HG03280 (cell line): ENCODE measurements around the gene PSMB1.
A peak's percentile ranks its signal among the peaks of the same experiment; 100 is the strongest.
"Not testable (repeated sequence)": the region's sequence is repeated elsewhere in the genome, so short reads cannot be mapped to it uniquely, and the experiment has no call there.

Source experiments
- ATAC-seq: cut with Tn5 transposase; IDR thresholded peaks from one replicate; pipeline ENCODE4 v1.9.1; 2021; ENCODE audit warnings: mild to moderate bottlenecking, moderate library complexity; ENCODE audit not compliant: unreplicated experiment

The PSMB1 gene

DNA sequence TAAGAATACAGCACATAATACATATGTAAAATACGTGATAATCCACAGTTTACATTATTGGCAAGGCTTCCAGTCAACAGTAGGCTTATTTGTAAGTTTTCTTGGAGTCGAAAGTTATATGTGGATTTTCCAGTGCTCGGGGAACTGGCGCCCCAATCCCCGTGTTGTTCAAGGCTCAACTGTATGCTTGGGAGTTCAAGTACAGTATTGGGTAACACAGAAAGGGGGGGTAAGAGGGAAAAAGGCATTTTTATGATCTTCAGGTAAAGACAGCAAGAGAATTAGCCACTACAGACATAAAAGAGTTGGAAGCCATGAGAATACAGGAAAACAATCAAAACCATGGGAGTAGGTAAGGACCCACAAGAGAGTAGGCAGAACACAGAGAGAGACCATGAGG is 16.4 kb downstream of the PSMB1 start:
- ATAC-seq, result no peak

DNA sequence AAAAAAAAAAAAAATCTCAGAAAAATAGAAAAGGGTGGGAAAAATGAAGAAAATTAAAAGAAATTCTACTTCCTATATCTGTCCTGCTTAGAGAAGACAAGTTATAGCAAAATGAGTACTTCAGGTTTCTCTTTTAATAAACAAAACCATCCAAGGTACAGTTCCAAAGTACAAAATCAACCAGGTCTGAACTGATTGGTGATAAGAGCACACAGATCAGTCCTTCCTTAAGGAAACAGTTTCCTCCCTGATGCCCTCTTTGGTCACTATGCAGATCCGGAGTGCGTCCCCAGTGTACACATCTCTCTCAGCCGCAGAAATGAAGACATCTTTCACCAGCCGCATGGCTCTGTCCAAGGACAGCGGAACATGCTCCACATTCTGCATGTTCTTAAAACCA is 18.1 kb downstream of the PSMB1 start:
- ATAC-seq, result no peak

DNA sequence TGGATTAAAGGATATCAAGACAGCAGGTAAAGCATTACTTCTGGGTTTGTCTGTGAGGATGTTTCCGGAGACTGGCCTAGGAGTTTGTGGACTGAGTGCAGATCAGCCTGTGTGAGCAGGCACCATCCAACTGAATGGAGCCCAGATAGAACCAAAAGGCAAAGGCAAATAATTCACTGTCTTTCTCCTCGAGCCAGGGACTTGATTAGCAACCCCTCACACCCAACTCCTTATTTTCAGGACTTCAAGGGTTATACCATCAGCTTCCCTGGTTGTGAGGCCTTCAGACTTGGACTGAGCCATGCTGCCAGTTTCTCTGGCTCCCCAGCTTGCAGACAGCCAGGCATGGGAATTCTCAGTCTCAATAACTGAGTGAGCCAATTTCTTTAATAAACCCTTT is 19.3 kb downstream of the PSMB1 start:
- no peak for ATAC-seq

DNA sequence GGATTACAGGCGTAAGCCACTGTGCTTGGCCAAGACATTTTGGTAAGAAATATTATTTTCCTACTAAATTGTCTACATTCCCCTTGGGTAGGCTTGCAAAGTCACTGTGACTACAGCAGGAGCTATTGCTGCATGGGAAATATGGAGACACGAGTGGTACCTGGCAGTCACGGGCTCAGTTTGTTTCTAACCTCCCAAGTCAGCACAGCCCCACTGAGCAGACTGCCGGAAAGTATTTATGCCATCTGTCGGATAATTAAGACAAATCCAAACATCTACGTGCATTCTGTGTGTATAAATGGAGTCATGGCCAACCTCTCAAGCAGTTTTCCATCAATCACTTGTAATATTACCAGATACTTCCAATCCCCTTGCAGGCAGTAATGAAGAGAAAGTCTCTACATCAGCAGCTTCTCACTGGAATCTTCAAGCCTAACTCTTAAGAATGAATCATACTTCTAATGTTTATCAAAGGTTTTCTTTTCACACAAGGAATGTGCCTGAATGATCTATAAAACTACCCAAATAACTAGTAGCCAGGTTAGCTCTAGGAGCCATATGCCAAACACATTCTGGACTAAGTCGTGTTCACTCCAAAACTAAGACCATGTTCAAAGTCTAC is 20.1 kb downstream of the PSMB1 start:
- ATAC-seq, result no peak

DNA sequence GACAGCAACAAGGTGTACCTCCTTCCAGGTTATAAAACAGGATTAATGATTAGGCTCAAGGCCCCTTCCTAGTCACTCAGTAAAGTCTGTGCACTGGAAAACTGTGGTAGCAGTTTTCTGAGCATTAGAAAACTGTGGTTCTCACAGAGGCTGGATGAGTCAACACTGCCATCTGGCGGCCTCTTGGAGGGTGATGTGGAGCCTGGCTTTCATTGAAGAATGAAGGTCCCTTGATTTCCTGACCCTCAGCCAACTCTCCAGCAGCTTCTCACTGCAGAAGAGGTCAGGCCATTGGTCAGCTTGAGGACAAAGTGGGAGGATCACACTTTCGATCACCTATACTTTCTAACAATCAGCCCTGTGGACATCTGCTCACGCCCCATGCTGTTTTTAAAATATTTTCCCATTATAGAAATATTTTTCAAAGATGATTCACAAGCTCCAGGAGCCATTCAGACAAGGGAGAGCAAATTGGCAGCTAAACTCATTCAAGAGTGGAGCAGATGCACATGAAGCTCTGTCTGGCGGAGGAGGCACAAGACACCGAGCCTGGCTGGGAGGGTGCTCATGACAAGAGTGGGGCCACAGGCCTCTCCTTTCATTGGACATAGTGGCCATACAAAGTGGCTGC is 23.2 kb downstream of the PSMB1 start:
- ATAC-seq, result no peak

DNA sequence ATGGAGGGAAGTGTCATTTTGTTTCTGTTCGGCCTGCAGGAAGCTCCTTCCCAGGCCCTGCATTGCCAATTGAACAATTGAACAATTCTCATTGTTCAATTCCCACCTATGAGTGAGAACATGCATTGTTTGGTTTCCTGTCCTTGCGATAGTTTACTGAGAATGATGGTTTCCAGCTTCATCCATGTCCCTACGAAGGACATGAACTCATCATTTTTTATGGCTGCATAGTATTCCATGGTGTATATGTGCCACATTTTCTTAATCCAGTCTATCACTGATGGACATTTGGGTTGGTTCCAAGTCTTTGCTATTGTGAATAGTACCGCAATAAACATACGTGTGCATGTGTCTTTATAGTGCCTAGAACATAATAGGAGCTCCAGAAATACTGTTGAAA is 25.1 kb downstream of the PSMB1 start:
- not testable (repeated sequence) for ATAC-seq

DNA sequence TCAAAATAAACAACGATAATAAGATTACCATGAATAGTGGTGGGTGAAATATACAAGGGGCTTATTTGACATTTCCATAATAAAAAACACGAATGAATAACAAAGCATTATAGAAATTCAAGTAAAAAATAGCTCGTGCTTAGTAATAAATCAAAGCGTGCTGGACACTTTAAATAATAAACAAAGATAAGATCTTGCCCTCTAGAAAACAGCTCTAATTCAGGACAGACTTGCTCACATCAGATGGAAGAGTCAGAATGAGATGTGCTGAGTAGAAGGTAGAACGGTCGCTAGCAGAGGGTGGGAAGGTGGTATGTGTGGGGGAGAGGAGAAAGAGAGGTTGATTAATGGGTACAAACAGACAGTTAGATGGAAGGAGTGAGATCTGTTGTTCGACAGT is 27.3 kb downstream of the PSMB1 start:
- no peak for ATAC-seq

DNA sequence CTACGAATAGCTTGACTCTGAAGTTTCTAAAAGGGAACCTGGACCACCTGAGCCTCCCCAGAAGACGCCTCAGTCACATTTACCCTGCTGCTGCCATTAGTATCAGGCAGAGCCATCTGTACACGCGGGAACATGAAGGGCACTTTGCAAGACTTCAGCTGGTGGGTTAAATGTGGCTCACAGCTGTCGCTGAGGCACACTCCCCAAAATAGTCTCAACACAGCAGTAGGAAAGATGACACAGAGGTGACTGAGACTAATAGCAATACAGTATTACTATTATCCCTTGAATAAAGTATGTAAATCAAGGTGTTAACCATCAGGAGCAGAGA is 29.0 kb downstream of the PSMB1 start:
- ATAC-seq, result no peak

DNA sequence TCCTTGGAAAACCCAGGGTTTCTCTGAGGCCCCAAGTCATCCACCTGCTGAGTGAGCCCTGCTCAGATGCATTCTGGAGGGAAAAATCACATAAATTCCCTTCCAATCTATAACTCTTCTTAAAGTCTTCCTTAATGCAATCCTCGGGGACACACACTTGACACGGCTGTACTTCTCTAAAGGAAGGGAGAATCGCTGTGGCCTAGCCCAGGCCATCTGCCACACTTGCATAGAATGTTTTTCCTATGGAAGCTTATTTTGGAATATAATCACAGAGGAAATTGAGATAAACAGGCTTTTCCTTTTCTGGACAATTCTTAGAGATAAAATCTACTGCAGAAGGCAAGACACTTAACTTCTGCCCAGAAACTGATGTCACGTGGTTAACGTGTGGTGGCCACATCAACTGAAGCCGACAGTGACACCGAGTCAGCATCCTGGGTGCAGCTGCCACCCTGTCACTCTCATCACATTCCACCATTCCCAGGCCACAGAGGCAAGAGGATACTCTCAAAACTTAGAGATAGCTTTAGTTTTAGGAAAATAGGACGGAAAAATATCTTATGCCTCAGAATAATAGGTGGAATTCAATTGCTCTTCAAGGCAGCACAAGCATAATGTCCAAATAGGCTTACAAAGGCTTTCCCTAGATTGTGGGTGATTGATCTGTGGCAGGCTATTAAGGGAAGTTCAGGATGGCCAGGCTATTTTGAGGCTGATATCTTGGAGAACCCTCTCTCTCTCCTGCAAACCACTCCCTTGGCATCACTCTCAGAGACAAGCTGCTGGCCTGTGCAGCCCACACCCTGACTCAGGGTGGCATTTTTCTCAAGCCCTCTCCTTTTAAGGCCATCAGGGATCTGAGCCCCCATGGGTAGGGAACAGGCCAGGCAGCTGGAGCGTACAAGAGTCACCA is 29.6 kb downstream of the PSMB1 start:
- no peak for ATAC-seq

DNA sequence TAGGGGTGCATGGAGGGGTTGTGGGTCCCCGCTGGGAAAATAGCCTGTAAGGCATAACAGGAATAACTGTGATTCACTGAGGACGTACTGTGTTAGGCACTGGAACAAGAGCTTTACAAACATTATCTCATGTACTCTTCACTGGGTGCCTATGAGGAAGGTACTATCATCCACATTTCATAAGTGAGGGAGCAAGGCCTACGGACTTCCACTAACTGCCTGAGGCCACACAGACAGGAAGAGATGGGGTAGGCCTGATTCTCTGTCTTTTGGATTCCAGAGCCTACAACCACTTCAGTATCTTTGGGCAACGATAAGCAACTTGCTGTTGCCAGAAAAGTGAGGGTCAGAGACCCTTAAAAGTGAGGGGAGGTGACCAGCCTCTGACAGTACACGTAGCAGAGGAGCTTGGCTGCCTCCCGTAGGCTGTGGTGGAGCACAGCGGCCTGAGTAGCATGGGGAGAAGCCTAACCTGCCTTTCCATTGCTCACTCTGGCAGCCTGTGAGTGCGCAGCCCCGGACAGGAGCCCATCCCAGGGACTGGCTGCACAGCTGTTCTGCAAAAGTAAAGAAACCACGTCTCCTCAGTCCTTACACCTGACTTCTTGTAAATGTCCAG is 30.4 kb downstream of the PSMB1 start:
- no peak for ATAC-seq

DNA sequence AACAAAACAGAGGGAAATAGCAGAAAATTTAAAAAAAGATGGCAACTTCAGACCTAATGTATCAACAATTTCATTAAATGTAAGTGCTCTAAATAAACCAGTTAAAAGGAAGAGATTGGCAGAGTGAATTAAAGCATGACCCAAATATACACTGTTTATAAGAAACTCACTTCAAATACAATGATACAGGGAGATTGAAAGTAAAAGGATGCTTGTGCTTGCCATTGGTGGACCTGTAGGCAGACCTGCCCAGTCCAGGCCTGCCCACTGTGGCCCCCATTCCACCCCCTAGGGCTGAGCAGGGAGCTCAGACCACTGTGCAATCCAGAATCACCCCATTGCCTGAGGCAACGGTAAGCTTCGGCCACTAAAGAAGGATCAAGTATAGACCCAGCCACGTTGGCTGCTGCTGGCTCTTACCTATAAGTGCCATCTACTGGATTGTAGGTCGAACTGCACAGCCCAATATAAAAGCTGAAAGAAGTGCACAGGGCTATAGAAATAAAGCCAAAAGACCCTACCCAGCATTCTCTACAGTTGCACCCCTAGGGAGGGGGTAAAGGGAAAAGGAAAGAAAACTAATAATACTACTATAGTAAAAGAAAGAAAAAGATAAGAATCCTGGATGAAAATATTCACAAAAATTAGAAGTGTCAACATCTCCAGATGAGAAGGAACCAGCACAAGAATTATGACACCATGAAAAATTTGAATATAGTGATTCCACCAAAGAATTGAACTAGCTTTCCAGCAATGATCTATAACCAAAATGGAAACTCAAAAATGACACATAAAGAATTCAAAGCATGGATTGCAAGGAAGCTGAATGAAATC is 36.1 kb downstream of the PSMB1 start:
- ATAC-seq, result peak; percentile 95

DNA sequence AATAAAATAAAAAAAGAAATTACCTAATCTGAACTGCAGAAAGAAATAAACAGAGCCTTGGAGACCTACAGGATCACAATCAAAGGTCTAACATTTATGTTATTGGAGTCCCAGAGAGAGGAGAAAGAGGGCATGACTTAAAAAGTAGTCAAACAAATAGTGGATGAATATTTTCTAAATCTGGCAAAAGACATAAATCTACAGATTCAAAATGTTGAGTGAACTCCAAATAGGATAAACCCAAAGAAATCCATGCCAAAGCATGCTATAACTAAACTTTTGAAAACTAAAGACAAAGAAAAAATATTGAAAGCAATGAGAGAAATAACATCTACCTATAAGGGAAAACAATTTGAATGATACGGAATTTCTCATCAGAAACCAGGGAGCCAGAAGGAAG is 38.2 kb downstream of the PSMB1 start:
- ATAC-seq, result no peak

DNA sequence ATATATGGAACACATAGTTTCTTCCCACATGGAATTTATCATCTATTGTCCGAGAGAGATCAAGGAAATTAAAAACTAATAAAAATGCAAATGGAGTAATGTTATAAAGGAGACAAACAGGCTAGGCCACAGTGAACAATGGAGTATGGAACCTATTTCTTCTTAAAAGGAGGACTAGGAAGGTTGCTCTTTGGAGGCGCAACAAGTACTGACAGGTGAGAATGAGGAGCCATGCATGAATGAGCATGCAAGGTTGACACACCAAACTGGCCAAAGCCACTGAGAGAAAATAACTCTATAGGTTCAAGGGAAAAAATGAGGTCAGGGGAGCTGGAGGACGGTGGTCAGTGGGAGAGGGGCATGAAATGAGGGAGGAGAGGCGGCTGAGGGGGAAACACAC is 40.9 kb downstream of the PSMB1 start:
- ATAC-seq, result no peak

DNA sequence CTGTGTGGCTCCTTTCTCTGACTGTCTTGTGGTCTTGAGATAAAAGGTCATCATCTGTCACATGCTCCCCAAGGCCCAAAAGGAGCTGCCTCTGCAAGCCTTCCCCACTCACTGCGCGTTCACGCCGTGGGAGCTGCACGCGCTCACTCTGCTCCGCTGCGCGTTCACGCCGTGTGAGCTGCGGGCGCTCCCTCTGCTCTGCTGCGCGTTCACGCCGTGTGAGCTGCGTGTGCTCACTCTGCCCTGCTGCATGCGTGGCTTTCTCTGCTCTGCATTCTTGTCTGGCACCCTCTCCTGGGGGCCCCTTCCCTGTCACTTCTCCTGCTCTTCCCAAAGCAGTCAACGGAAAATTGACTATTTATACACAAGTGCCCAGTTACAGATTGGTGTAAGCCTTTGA is 42.5 kb downstream of the PSMB1 start:
- ATAC-seq, result no peak

DNA sequence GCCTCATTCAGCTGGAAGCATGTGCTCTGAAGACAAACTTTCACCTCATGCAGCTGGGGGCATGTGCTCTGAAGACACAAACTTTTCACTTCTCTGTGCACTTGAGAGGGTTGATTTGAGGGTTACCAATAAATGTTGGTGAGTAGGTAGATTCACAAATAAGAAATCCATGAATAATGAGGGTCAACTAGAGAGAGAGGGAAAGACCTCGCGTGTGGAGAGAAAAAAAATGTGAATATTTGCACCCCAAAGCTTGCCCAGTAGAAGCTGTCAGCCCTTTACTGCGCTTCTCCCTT is 43.4 kb downstream of the PSMB1 start:
- ATAC-seq, result no peak

DNA sequence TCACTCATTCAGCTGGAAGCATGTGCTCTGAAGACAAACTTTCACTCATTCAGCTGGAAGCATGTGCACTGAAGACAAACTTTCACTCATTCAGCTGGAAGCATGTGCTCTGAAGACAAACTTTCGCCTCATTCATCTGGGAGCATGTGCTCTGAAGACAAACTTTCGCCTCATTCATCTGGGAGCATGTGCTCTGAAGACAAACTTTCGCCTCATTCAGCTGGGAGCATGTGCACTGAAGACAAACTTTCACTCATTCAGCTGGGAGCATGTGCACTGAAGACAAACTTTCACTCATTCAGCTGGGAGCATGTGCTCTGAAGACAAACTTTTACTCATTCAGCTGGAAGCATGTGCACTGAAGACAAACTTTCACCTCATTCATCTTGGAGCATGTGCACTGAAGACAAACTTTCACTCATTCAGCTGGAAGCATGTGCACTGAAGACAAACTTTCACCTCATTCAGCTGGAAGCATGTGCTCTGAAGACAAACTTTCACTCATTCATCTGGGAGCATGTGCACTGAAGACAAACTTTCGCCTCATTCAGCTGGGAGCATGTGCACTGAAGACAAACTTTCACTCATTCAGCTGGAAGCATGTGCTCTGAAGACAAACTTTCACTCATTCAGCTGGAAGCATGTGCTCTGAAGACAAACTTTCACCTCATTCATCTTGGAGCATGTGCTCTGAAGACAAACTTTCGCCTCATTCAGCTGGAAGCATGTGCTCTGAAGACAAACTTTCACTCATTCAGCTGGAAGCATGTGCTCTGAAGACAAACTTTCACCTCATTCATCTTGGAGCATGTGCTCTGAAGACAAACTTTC is 44.0 kb downstream of the PSMB1 start:
- not testable (repeated sequence) for ATAC-seq

DNA sequence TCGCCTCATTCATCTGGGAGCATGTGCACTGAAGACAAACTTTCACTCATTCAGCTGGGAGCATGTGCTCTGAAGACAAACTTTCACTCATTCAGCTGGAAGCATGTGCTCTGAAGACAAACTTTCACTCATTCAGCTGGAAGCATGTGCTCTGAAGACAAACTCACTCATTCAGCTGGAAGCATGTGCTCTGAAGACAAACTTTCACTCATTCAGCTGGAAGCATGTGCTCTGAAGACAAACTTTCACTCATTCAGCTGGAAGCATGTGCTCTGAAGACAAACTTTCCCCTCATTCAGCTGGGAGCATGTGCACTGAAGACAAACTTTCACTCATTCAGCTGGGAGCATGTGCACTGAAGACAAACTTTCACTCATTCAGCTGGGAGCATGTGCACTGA is 44.8 kb downstream of the PSMB1 start:
- ATAC-seq, result not testable (repeated sequence)

DNA sequence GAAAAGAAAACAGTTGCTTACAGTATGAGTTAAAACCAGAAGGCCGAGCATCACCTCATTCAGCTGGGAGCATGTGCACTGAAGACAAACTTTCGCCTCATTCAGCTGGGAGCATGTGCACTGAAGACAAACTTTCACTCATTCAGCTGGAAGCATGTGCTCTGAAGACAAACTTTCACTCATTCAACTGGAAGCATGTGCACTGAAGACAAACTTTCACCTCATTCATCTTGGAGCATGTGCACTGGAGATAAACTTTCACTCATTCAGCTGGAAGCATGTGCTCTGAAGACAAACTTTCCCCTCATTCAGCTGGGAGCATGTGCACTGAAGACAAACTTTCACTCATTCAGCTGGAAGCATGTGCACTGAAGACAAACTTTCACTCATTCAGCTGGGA is 45.4 kb downstream of the PSMB1 start:
- ATAC-seq, result not testable (repeated sequence)

DNA sequence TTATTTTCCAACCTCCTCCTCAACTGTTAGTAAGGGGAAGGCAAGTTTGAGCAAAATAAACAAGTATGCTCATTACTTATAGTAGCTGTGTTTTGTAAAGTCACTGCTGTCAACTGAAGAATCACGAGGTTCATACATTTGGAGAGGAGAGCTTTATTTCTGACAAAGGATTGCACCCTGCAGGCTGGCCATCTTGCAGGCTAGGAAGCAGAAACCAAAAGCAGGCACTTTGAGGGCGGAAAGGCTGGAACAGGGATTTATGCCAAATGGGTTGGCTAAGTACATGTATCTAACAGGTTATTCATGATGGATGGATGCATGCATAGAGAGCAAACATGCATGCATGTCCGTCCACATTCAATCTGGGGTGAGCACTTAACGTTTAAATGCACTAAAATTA is 46.7 kb downstream of the PSMB1 start:
- ATAC-seq, result no peak

DNA sequence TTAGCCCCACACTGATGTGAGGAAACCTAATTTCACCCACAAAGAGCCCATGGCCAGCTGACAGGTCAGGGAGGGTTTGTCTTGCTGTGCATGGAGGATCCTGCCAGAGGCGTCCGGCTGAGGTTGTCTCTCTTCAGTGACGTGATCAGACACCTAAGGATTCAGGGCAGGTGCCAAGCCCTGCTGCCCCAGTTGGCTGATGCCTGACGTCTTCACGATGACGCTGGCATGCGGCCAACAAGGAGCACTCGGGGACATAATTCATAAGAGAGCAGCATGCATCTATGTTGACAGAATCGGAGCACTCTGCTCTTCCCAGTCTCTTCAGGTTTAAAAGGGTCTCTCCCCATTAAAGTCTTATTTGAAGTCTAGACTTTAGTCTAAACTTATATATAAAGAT is 47.8 kb downstream of the PSMB1 start:
- no peak for ATAC-seq
